HepG2 (cell line): ENCODE data around the gene AURKA. TPM values are rescaled to one million over a fixed set of nuclear protein-coding genes. Genes with fewer than 3 reads are reported as not detected.

Experiments
- CCDC6 ChIP-seq: sonication (generic); formaldehyde crosslinking; IDR thresholded peaks from 2 replicates; pipeline ENCODE4 v1.8.1; 2022; ENCODE audit warnings: mild to moderate bottlenecking, missing genetic modification reagents, moderate library complexity
- DMAP1 ChIP-seq: IDR thresholded peaks from 2 replicates; pipeline ENCODE4 v1.6.1; 2016
- EED ChIP-seq: sonication (generic); formaldehyde crosslinking; IDR thresholded peaks from 2 replicates; pipeline ENCODE4 v1.5.0; 2020; ENCODE audit warnings: mild to moderate bottlenecking, missing genetic modification reagents
- HDAC1 ChIP-seq: sonication (generic); formaldehyde crosslinking; IDR thresholded peaks from 2 replicates; pipeline ENCODE4 v1.5.1; 2020; ENCODE audit warnings: mild to moderate bottlenecking, missing genetic modification reagents
- MBD4 ChIP-seq: IDR thresholded peaks from 2 replicates; pipeline ENCODE4 v1.6.1; 2012; ENCODE audit warnings: low read length, inconsistent platforms, borderline replicate concordance
- PATZ1 ChIP-seq: sonication (generic); formaldehyde crosslinking; IDR thresholded peaks from 2 replicates; pipeline ENCODE4 v1.4.0; 2020; ENCODE audit warnings: missing genetic modification reagents
- PHF8 ChIP-seq: sonication (generic); formaldehyde crosslinking; IDR thresholded peaks from 2 replicates; pipeline ENCODE4 v1.5.0; 2020; ENCODE audit warnings: missing genetic modification reagents
- TGIF2 ChIP-seq: IDR thresholded peaks from 2 replicates; pipeline ENCODE4 v1.6.1; 2016; ENCODE audit warnings: control low read depth, missing compliant biosample characterization
- YEATS4 ChIP-seq: sonication (generic); formaldehyde crosslinking; IDR thresholded peaks from 2 replicates; pipeline ENCODE4 v1.4.0; 2020; ENCODE audit warnings: missing genetic modification reagents, borderline replicate concordance
- ZNF24 ChIP-seq: fragments of 450-650 bp; IDR thresholded peaks from 2 replicates; pipeline ENCODE4 v1.6.1; 2017; ENCODE audit warnings: antibody characterized with exemption, mild to moderate bottlenecking
- ZNF354B ChIP-seq: sonication (generic); formaldehyde crosslinking; IDR thresholded peaks from 2 replicates; pipeline ENCODE4 v1.8.0; 2022; ENCODE audit warnings: mild to moderate bottlenecking, missing genetic modification reagents
- ZNF430 ChIP-seq: sonication (generic); formaldehyde crosslinking; IDR thresholded peaks from 2 replicates; pipeline ENCODE4 v1.9.0; 2021; ENCODE audit warnings: mild to moderate bottlenecking, missing genetic modification reagents
- ZNF549 ChIP-seq: sonication (generic); formaldehyde crosslinking; IDR thresholded peaks from 2 replicates; pipeline ENCODE4 v1.5.0; 2020; ENCODE audit warnings: missing genetic modification reagents
- ZNF660 ChIP-seq: sonication (generic); formaldehyde crosslinking; IDR thresholded peaks from 2 replicates; pipeline ENCODE4 v1.5.1; 2020; ENCODE audit warnings: mild to moderate bottlenecking, low read depth, missing genetic modification reagents, borderline replicate concordance
- ZNF773 ChIP-seq: sonication (generic); formaldehyde crosslinking; IDR thresholded peaks from 2 replicates; pipeline ENCODE4 v1.4.0; 2020; ENCODE audit warnings: missing genetic modification reagents, borderline replicate concordance
- polyA plus RNA-seq, 8 experiments: library from polyadenylated mRNA; depleted of rRNA in 3 of 8; stranded (reverse) in 7 of 8; unstranded in 1 of 8; fragments of >200 nt; fragmentation: Illumina TruSeq in 4 of 8; extraction: Trizol in 4 of 8; gene quantifications; 2 replicates each; pipeline versions ENCODE4 v1.2.1 to v1.2.3, GENCODE V29; 2011 to 2016; ENCODE audit warnings: low read depth in 4 of 8, missing spikeins in 1 of 8, mixed read lengths in 1 of 8; ENCODE audit not compliant: insufficient read depth in 1 of 8
- total RNA-seq, 5 experiments: library from RNA; depleted of rRNA; stranded (reverse); fragments of >200 nt; fragmentation: Illumina TruSeq; extraction: Trizol; gene quantifications; 2 replicates each; pipeline ENCODE4 v1.2.3, GENCODE V29; 2016; ENCODE audit warnings: low read depth in 1 of 5
- TF ChIP-seq, protein P1 (sequence below): sonication (generic); formaldehyde crosslinking; IDR thresholded peaks from 2 replicates; pipeline ENCODE4 v1.8.1; 2023; ENCODE audit warnings: mild to moderate bottlenecking, missing genetic modification reagents
- TF ChIP-seq, protein P2 (sequence below), 2 experiments: fragments of 450-650 bp in 1 of 2; sonication (generic) in 1 of 2; formaldehyde crosslinking in 1 of 2; IDR thresholded peaks; 2 replicates each; pipeline versions ENCODE4 v1.6.1 to v1.8.0; 2016 to 2022; ENCODE audit warnings: antibody characterized with exemption in 1 of 2, mild to moderate bottlenecking in 1 of 2, missing genetic modification reagents in 1 of 2

Gene AURKA
- total and polyA plus RNA-seq, 2 of the 13 experiments (the other 11 are each of a cell fraction or from before 2014, with no cell fraction given), result 96.4 to 224 TPM

DNA sequence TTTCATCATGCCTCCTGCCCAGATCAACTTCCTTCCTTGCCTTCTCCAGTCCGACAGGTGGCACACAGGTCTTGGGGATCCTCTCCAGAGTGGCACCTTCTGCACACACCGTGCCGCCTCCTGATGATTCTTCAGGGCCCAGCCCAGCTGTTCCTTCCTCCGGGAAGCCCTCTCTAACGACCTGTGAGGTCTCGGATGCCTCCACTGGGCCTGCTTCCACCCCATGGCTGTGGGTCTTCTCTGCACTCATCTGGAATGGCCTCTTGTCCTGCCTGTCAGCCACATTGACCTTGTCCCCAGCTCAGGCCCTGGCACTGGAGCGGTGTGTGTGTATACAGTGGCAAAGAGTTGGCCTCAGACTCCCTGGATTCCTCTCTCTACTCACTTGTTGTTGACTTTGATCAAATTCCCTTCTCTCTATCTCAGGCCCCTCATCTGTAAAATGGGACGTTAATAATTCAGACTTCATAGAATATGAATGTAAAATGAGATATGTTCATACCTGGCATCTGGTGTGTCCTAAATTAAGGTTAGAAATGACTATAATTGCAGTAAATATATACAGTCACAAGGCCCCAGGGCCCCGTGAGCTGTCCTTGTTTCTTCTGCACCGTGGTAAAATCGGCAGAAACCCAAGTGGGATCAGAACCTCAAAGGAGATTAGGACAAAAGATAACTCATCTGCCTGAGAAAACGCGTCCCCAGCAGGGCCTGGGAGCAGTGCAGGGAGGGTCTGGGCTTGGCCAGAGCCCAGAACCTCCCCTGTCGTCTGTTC lies 31.7 kb downstream of the AURKA start (continued):
- TF ChIP-seq ZNF660 (CRISPR knock-in tag) (no peak), ZNF430 (CRISPR knock-in tag) (no peak), DMAP1 (CRISPR knock-in tag) (no peak; the same call in none of the 2 replicates), PHF8 (CRISPR knock-in tag) (peak; percentile 60), EED (CRISPR knock-in tag) (0 out of 2 replicates have a peak, but pooled peaks have one; percentile 75), ZNF24 (0 out of 2 replicates have a peak, but pooled peaks have one; percentile 20), ZNF773 (CRISPR knock-in tag) (no peak), YEATS4 (CRISPR knock-in tag) (peak; percentile 45), PATZ1 (CRISPR knock-in tag) (peak; percentile 39; the same call in 1 of the 2 replicates), ZNF354B (CRISPR knock-in tag) (no peak), CCDC6 (no peak), MBD4 (no peak), TGIF2 (CRISPR knock-in tag) (no peak), ZNF549 (CRISPR knock-in tag) (no peak), HDAC1 (peak; percentile 61; the same call in 1 of the 2 replicates)
- TF ChIP-seq, protein P1, sequence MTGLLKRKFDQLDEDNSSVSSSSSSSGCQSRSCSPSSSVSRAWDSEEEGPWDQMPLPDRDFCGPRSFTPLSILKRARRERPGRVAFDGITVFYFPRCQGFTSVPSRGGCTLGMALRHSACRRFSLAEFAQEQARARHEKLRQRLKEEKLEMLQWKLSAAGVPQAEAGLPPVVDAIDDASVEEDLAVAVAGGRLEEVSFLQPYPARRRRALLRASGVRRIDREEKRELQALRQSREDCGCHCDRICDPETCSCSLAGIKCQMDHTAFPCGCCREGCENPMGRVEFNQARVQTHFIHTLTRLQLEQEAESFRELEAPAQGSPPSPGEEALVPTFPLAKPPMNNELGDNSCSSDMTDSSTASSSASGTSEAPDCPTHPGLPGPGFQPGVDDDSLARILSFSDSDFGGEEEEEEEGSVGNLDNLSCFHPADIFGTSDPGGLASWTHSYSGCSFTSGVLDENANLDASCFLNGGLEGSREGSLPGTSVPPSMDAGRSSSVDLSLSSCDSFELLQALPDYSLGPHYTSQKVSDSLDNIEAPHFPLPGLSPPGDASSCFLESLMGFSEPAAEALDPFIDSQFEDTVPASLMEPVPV, result 0 out of 2 replicates have a peak, but pooled peaks have one; percentile 17
- TF ChIP-seq, protein P2, sequence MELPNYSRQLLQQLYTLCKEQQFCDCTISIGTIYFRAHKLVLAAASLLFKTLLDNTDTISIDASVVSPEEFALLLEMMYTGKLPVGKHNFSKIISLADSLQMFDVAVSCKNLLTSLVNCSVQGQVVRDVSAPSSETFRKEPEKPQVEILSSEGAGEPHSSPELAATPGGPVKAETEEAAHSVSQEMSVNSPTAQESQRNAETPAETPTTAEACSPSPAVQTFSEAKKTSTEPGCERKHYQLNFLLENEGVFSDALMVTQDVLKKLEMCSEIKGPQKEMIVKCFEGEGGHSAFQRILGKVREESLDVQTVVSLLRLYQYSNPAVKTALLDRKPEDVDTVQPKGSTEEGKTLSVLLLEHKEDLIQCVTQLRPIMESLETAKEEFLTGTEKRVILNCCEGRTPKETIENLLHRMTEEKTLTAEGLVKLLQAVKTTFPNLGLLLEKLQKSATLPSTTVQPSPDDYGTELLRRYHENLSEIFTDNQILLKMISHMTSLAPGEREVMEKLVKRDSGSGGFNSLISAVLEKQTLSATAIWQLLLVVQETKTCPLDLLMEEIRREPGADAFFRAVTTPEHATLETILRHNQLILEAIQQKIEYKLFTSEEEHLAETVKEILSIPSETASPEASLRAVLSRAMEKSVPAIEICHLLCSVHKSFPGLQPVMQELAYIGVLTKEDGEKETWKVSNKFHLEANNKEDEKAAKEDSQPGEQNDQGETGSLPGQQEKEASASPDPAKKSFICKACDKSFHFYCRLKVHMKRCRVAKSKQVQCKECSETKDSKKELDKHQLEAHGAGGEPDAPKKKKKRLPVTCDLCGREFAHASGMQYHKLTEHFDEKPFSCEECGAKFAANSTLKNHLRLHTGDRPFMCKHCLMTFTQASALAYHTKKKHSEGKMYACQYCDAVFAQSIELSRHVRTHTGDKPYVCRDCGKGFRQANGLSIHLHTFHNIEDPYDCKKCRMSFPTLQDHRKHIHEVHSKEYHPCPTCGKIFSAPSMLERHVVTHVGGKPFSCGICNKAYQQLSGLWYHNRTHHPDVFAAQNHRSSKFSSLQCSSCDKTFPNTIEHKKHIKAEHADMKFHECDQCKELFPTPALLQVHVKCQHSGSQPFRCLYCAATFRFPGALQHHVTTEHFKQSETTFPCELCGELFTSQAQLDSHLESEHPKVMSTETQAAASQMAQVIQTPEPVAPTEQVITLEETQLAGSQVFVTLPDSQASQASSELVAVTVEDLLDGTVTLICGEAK (IDR thresholded peaks at IDR 0.05), result no peak
- TF ChIP-seq, protein P2 (CRISPR knock-in tag; IDR thresholded peaks at IDR 0.05), result peak; percentile 76; the same call in 1 of the 2 replicates
